Endodermal cell (in vitro differentiated cells): ENCODE results near the gene CXXC5. TPM values are rescaled to one million over a fixed set of nuclear protein-coding genes. Genes with fewer than 3 reads are reported as not detected.

Source experiments
- DNase-seq: peaks from one replicate; pipeline ENCODE4 v3.0.0-alpha.2; 2017
- H3K27ac ChIP-seq: 2 replicates; pipeline ENCODE4 v1.5.1; 2013; ENCODE audit warnings: mild to moderate bottlenecking, low read depth, low read length, moderate library complexity
- H3K27me3 ChIP-seq: 2 replicates; pipeline ENCODE4 v1.6.1; 2013; ENCODE audit warnings: mild to moderate bottlenecking, low read length, moderate library complexity; ENCODE audit not compliant: insufficient read depth, control insufficient read depth, poor library complexity, severe bottlenecking
- H3K36me3 ChIP-seq: 2 replicates; pipeline ENCODE4 v1.7.0; 2013; ENCODE audit warnings: mild to moderate bottlenecking, low read length, moderate library complexity; ENCODE audit not compliant: control insufficient read depth, insufficient read depth
- H3K4me1 ChIP-seq: one replicate; pipeline ENCODE4 v1.7.0; 2013; ENCODE audit warnings: low read length; ENCODE audit not compliant: control insufficient read depth, insufficient read depth
- H3K4me3 ChIP-seq: 2 replicates; pipeline ENCODE4 v1.5.1; 2013; ENCODE audit warnings: mild to moderate bottlenecking, low read length, moderate library complexity
- H3K9ac ChIP-seq: 2 replicates; pipeline ENCODE4 v1.6.1; 2013; ENCODE audit warnings: mild to moderate bottlenecking, low read length, moderate library complexity; ENCODE audit not compliant: poor library complexity, severe bottlenecking; ENCODE audit errors: extremely low read depth
- H3K9me3 ChIP-seq: 2 replicates; pipeline ENCODE4 v1.6.1; 2013; ENCODE audit warnings: mild to moderate bottlenecking, low read length, moderate library complexity; ENCODE audit not compliant: control insufficient read depth
- H3K27ac Mint-ChIP-seq: 2 replicates; pipeline ENCODE4 v1.8.0; 2020; ENCODE audit warnings: mixed read lengths
- H3K27me3 Mint-ChIP-seq: 2 replicates; pipeline ENCODE4 v1.8.0; 2021; ENCODE audit warnings: mild to moderate bottlenecking, mixed read lengths; ENCODE audit not compliant: insufficient read depth
- H3K36me3 Mint-ChIP-seq: 2 replicates; pipeline ENCODE4 v1.8.0; 2020; ENCODE audit warnings: low read depth, mixed read lengths
- H3K4me1 Mint-ChIP-seq: 2 replicates; pipeline ENCODE4 v1.8.0; 2020; ENCODE audit warnings: mixed read lengths
- H3K4me3 Mint-ChIP-seq: 2 replicates; pipeline ENCODE4 v1.8.0; 2020; ENCODE audit warnings: mild to moderate bottlenecking, moderate library complexity, mixed read lengths
- H3K9me3 Mint-ChIP-seq: 2 replicates; pipeline ENCODE4 v1.8.0; 2020; ENCODE audit warnings: mild to moderate bottlenecking, mixed read lengths
- WGBS, 2 experiments: methylation state at CpG; one replicate each; pipeline versions ENCODE4 v1.1.5 to v1.1.7; 2013; ENCODE audit warnings: missing lambda C conversion rate in 2 of 2, mixed read lengths in 1 of 2; ENCODE audit not compliant: insufficient coverage in 1 of 2, insufficient read length in 1 of 2; 5-methylcytosine and 5-hydroxymethylcytosine counted together
- total RNA-seq, 2 donors: library from RNA; stranded (reverse); fragmentation: NEBNext Ultra II Directional in 1 of 2; extraction: Animal tissue kit (Norgen Biotek cat#: 25700) in 1 of 2; gene quantifications; 2 replicates in 1 of 2; 3 replicates in 1 of 2; pipeline ENCODE4 v1.2.1, GENCODE V29; 2021
- TF ChIP-seq, protein P1 (sequence below): fragments of 200-600 bp; sonication (generic); conservative IDR thresholded peaks from 2 replicates; pipeline ENCODE4 v1.5.0; 2021; ENCODE audit warnings: antibody characterized with exemption, mild to moderate bottlenecking

Gene CXXC5
- total RNA-seq, 2 donors from 2014 or later: 50.5 to 67.9 TPM

DNA sequence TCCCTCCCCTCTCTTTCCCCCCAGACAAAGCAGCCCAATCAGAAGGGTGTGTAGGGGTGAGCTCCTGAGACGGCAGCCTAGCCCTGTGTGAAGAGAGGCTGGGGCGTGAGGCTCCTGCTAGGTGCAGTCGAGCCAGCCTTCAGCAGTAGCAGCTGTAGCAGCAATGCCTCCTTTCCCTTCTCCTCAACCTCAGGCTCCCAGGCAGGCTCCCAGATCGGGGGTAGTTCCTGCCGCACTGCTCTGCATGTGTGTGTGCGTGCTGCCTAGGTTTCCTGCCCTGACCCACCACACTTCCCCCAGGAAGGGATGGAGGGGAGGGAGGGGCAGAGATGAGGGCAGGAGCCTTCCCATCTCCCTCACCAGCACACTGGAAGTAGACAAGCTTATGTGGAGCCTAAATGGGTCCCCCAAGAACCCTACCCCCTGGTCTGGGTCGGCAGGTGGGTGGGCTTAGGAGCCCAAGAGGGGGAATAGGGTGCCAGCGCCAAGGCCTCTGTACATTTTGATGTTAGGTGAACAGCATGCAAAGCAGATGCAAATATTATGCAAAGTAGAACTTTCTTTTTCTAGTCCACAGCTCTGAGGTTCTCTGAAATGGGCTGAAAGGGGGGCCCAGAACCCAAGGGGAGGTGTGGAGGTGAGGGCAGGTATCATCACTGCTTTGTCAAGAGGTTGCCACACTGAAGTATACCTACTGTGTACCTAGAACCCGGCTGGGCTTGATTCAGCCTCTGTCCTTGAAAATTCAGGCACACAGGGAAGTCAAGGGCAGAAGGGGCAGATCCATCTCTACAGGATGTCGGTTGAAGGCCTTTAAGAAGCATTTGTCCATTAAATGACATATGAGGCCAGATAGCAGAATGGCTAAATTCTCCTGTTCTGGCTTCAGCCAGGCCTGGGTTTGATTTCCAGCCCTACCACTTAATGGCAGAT, 57.8 kb downstream of the CXXC5 start:
- H3K27me3 ChIP-seq: no peaks in the 10 kb centered on the region
- H3K9me3 ChIP-seq: no peaks in the 10 kb centered on the region
- peaks cover 21% of the 10 kb centered on the region for H3K4me1 ChIP-seq
- H3K27ac ChIP-seq: no peak overlapping the region
- H3K4me3 ChIP-seq: no peak overlapping the region
- H3K4me1 Mint-ChIP-seq: peaks cover 40% of the 10 kb centered on the region
- H3K27ac Mint-ChIP-seq: no peak overlapping the region
- H3K4me3 Mint-ChIP-seq: no peak overlapping the region
- H3K27me3 Mint-ChIP-seq: peaks cover 2% of the 10 kb centered on the region
- H3K36me3 ChIP-seq: no peaks in the 10 kb centered on the region
- H3K9ac ChIP-seq: no peak overlapping the region
- WGBS, 2 experiments: 83 to 84% methylated on average over 4 to 9 of the region's 10 CpGs
- no peaks in the 10 kb centered on the region for H3K36me3 Mint-ChIP-seq
- TF ChIP-seq, protein P1, sequence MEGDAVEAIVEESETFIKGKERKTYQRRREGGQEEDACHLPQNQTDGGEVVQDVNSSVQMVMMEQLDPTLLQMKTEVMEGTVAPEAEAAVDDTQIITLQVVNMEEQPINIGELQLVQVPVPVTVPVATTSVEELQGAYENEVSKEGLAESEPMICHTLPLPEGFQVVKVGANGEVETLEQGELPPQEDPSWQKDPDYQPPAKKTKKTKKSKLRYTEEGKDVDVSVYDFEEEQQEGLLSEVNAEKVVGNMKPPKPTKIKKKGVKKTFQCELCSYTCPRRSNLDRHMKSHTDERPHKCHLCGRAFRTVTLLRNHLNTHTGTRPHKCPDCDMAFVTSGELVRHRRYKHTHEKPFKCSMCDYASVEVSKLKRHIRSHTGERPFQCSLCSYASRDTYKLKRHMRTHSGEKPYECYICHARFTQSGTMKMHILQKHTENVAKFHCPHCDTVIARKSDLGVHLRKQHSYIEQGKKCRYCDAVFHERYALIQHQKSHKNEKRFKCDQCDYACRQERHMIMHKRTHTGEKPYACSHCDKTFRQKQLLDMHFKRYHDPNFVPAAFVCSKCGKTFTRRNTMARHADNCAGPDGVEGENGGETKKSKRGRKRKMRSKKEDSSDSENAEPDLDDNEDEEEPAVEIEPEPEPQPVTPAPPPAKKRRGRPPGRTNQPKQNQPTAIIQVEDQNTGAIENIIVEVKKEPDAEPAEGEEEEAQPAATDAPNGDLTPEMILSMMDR: no peak
- H3K9me3 Mint-ChIP-seq: no peaks in the 10 kb centered on the region
- peak; percentile 60 for DNase-seq

DNA sequence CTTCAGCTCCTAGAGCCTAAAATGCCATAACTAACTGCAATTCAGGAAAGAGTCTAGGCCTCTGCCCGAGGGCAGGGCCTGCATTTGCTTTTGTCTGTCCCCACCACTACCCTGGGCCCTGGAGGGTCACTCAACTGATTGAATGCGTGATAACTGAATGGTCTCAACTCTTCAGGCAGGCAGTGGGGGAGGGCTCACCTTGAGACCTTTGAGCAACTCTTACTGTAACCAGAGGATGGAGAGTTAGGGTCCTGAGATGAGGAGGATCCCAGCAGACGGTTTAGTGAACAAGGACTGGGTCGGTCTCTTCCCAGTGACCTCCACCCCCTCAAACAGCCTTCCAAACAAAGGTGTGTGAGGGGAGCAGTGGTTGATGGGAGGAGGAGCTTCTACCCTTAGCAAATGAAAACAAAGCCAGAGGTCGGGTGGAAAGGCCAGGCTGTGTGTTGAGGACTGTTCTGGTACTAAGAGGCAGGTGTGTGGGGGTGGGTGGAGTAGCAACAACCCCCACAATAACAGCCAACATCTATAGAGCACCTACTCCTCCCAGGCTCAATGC, 59.4 kb downstream of the CXXC5 start:
- H3K27ac ChIP-seq: no peak overlapping the region
- peak overlapping the region; percentile 2 for H3K4me3 Mint-ChIP-seq

DNA sequence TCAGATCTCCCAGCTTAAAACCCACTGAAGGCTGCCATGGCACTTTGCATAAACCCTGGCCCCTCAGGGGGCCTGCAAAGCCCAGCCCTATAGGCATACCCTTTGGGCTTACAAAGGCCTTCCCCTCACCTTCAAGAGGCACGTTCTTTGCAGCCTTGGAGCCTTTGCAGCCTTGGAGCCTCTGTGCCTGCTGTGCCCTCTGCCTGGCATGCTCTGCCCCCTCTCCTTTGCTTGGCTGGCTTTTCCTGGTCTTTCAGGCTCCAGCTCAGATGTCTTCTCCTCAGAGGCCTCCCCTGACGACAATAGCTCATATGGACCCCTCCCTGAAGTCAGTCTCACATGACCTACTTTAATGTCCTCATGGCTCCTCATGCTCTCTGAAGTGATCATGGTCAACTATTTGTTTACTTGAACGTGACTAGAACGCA, 60.3 kb downstream of the CXXC5 start:
- Mint-ChIP-seq H3K4me3 (peak overlapping the region; percentile 58), H3K4me1 (peaks cover 43% of the 10 kb centered on the region), H3K27ac (peak overlapping the region; percentile 90), H3K27me3 (peaks cover 9% of the 10 kb centered on the region), H3K9me3 (no peaks in the 10 kb centered on the region), H3K36me3 (no peaks in the 10 kb centered on the region)
- H3K9me3 ChIP-seq: no peaks in the 10 kb centered on the region
- peak overlapping the region; percentile 96 for H3K27ac ChIP-seq
- H3K4me1 ChIP-seq: peaks cover 16% of the 10 kb centered on the region
- no peaks in the 10 kb centered on the region for H3K36me3 ChIP-seq
- H3K9ac ChIP-seq: no peak overlapping the region
- 34 to 61% methylated on average over 2 to 4 of the region's 4 CpGs for WGBS, 2 experiments
- DNase-seq: peak; percentile 73
- no peak overlapping the region for H3K4me3 ChIP-seq
- TF ChIP-seq, protein P1: no peak
- H3K27me3 ChIP-seq: peaks cover 16% of the 10 kb centered on the region

More for the DNA sequence above, 59.4 kb downstream of the CXXC5 start:
- TF ChIP-seq, protein P1: no peak
- 61 to 64% methylated on average over 2 to 4 of the region's 5 CpGs for WGBS, 2 experiments
- Mint-ChIP-seq H3K27ac (peak overlapping the region; percentile 90), H3K9me3 (no peaks in the 10 kb centered on the region), H3K27me3 (peaks cover 4% of the 10 kb centered on the region), H3K4me1 (peaks cover 39% of the 10 kb centered on the region), H3K36me3 (no peaks in the 10 kb centered on the region)
- no peak overlapping the region for H3K4me3 ChIP-seq
- peaks cover 12% of the 10 kb centered on the region for H3K27me3 ChIP-seq
- H3K4me1 ChIP-seq: peaks cover 16% of the 10 kb centered on the region
- no peaks in the 10 kb centered on the region for H3K9me3 ChIP-seq
- DNase-seq: peak; percentile 60
- no peak overlapping the region for H3K9ac ChIP-seq
- no peaks in the 10 kb centered on the region for H3K36me3 ChIP-seq
